Measurements from ENCODE around the gene PROC.

PROC gene

GRCh38 chr2:127463155-127463991 is 45.1 kb downstream of the PROC start:
- DNase-seq: no peak

GRCh38 chr2:127464470-127465257 is 46.4 kb downstream of the PROC start:
- DNase-seq: no peak

GRCh38 chr2:127465258-127465657 is 47.0 kb downstream of the PROC start:
- no peak for DNase-seq

- no peak for DNase-seq
Observed at GRCh38 chr2:127469051-127469450, 50.8 kb downstream of the PROC start.

GRCh38 chr2:127469974-127470373 is 51.7 kb downstream of the PROC start:
- DNase-seq: no peak

- DNase-seq: no peak
Observed at GRCh38 chr2:127471286-127471988, 53.2 kb downstream of the PROC start.

- no peak for DNase-seq
Observed at GRCh38 chr2:127472268-127472667, 54.0 kb downstream of the PROC start.

GRCh38 chr2:127475788-127476187 is 57.6 kb downstream of the PROC start:
- no peak for DNase-seq
